Neural progenitor cell (in vitro differentiated cells): Measurements from ENCODE around the gene TMEM123. TPM values are rescaled to one million over a fixed set of nuclear protein-coding genes. Genes with fewer than 3 reads are reported as not detected.

Experiments used
- DNase-seq: peaks from one replicate; pipeline ENCODE4 v3.0.0-alpha.2; 2016; ENCODE audit warnings: low spot score
- H2AFZ ChIP-seq: fragments of 200-600 bp; sonication (generic); replicated peaks from 2 replicates; pipeline ENCODE4 v1.6.1; 2016; ENCODE audit warnings: antibody characterized with exemption
- H3F3A ChIP-seq: fragments of 200-600 bp; sonication (generic); 2 replicates; pipeline ENCODE4 v1.6.1; 2016; ENCODE audit warnings: antibody characterized with exemption, low read depth
- H3K27ac ChIP-seq: fragments of 200-600 bp; sonication (generic); 2 replicates; pipeline ENCODE4 v1.5.1; 2016; ENCODE audit warnings: mild to moderate bottlenecking
- H3K27me3 ChIP-seq: fragments of 200-600 bp; sonication (generic); 2 replicates; pipeline ENCODE4 v1.6.1; 2016; ENCODE audit warnings: mild to moderate bottlenecking, moderate library complexity
- H3K36me3 ChIP-seq: fragments of 200-600 bp; sonication (generic); 2 replicates; pipeline ENCODE4 v1.5.1; 2016
- H3K4me1 ChIP-seq: fragments of 200-600 bp; sonication (generic); 2 replicates; pipeline ENCODE4 v1.6.1; 2016; ENCODE audit warnings: mixed run types
- H3K4me2 ChIP-seq: fragments of 200-600 bp; sonication (generic); 2 replicates; pipeline ENCODE4 v1.6.1; 2016
- H3K4me3 ChIP-seq: fragments of 200-600 bp; sonication (generic); 2 replicates; pipeline ENCODE4 v1.5.1; 2016
- H3K79me2 ChIP-seq: fragments of 200-600 bp; sonication (generic); 2 replicates; pipeline ENCODE4 v1.6.1; 2016; ENCODE audit warnings: low read depth
- H3K9ac ChIP-seq: fragments of 200-600 bp; sonication (generic); 2 replicates; pipeline ENCODE4 v1.6.1; 2016
- H3K9me3 ChIP-seq: fragments of 200-600 bp; sonication (generic); 2 replicates; pipeline ENCODE4 v1.5.1; 2016; ENCODE audit warnings: low read depth
- H4K20me1 ChIP-seq: fragments of 200-600 bp; sonication (generic); 2 replicates; pipeline ENCODE4 v1.6.1; 2016; ENCODE audit warnings: low read depth
- H3K27ac Mint-ChIP-seq: 3 replicates; pipeline ENCODE4 v1.8.0; 2021; ENCODE audit warnings: mixed read lengths
- H3K27me3 Mint-ChIP-seq: 2 replicates; pipeline ENCODE4 v1.8.0; 2022; ENCODE audit warnings: low read depth, mild to moderate bottlenecking, inconsistent platforms, moderate library complexity, mixed read lengths; ENCODE audit not compliant: insufficient read depth
- H3K36me3 Mint-ChIP-seq: 3 replicates; pipeline ENCODE4 v1.8.0; 2021; ENCODE audit warnings: mixed read lengths
- H3K4me1 Mint-ChIP-seq: 3 replicates; pipeline ENCODE4 v1.8.0; 2021; ENCODE audit warnings: mixed read lengths
- H3K4me3 Mint-ChIP-seq: 3 replicates; pipeline ENCODE4 v1.8.0; 2021; ENCODE audit warnings: mild to moderate bottlenecking, moderate library complexity, mixed read lengths
- H3K9me3 Mint-ChIP-seq: 3 replicates; pipeline ENCODE4 v1.8.0; 2020; ENCODE audit warnings: mixed read lengths
- CTCF ChIP-seq: fragments of 200-600 bp; sonication (generic); IDR thresholded peaks from 2 replicates; pipeline ENCODE4 v1.5.1; 2017; ENCODE audit warnings: antibody characterized with exemption, mild to moderate bottlenecking
- EZH2 ChIP-seq: fragments of 200-600 bp; sonication (generic); IDR thresholded peaks from 2 replicates; pipeline ENCODE4 v1.6.1; 2017; ENCODE audit warnings: antibody characterized with exemption, mild to moderate bottlenecking, moderate library complexity
- EZH2phosphoT487 ChIP-seq: fragments of 200-600 bp; sonication (generic); IDR thresholded peaks from 2 replicates; pipeline ENCODE4 v1.6.1; 2017; ENCODE audit warnings: antibody characterized with exemption
- total RNA-seq: library from RNA; depleted of rRNA; stranded (reverse); fragments of >200 nt; gene quantifications from 2 replicates; pipeline ENCODE4 v1.2.3, GENCODE V29; 2015; ENCODE audit warnings: low replicate concordance

The TMEM123 gene
- total RNA-seq, 1 donor from 2014 or later: 230 TPM

- Histone ChIP-seq H3K4me3 (no peak overlapping the region), H3K4me1 (no peaks in the 10 kb centered on the region), H3K4me2 (no peak overlapping the region), H3K27me3 (no peaks in the 10 kb centered on the region), H3K27ac (no peak overlapping the region), H3F3A (peaks cover 8% of the 10 kb centered on the region), H3K9ac (no peak overlapping the region), H4K20me1 (no peaks in the 10 kb centered on the region), H3K79me2 (no peaks in the 10 kb centered on the region), H3K9me3 (no peaks in the 10 kb centered on the region), H3K36me3 (no peaks in the 10 kb centered on the region), H2AFZ (no peak overlapping the region)
- no peaks in the 10 kb centered on the region for H3K9me3 Mint-ChIP-seq
- H3K27ac Mint-ChIP-seq: no peak overlapping the region
- peak; percentile 79 for DNase-seq
- H3K4me1 Mint-ChIP-seq: no peaks in the 10 kb centered on the region
- no peak overlapping the region for H3K4me3 Mint-ChIP-seq
- H3K36me3 Mint-ChIP-seq: peaks cover 25% of the 10 kb centered on the region
- H3K27me3 Mint-ChIP-seq: no peaks in the 10 kb centered on the region
- no peak for TF ChIP-seq EZH2phosphoT487
- no peak for TF ChIP-seq EZH2
- TF ChIP-seq CTCF: peak; percentile 87
Observed at GRCh38 chr11:102390667-102391465, 61.7 kb downstream of the TMEM123 start.

DNA sequence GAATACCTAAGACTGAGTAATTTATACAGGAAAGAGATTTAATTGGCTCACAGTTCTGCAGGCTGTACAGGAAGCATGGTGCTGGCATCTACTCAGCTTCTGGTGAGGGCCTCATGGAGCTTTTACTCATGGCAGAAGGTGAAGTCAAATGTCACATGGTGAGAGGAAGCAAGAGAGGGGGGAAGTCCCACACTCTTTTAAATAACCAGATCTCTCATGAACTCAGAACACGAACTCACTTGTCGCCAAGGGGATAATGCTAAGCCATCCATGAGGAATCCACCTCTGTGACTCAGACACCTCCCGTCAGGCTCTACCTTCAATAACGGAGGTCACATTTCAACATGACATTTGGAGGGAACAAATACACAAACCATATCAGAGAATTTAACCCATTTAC lies 63.3 kb downstream of the TMEM123 start:
- H3K27ac Mint-ChIP-seq: no peak overlapping the region
- no peak overlapping the region for H3K4me2 ChIP-seq

DNA sequence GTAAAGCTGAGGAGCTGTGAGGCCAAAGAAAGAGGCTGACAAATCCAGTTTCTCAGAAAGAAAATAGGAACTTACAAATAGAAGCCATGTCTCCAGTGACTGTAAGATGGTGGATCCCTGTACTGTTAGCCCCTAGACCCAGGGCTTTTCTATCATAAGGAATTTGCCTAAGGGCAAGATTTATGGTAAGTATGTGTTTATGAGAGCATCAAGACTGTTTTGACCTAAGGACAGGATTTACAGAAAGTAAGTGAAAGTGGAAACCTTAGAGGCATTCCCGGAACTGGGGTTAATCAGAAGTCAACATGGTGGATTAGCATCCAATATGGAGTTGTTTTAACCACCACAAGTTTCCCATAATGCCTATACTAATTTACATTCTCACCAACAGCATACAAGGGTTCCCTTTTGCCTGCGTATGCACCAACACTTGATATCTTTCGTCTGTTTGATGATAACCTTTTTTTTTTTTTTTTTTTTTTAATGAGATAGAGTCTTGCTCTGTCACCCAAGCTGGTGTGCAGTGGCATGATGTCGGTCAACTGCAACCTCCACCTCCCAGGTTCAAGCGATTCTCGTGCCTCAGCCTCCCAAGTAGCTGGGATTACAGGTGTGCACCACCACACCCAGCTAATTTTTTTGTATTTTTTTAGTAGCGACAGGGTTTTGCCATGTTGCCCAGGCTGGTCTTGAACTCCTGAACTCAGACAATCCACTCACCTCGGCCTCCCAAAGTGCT lies 65.4 kb downstream of the TMEM123 start:
- H3K36me3 ChIP-seq: no peaks in the 10 kb centered on the region
- no peak overlapping the region for H3K9ac ChIP-seq
- H2AFZ ChIP-seq: no peak overlapping the region
- H3K9me3 ChIP-seq: no peaks in the 10 kb centered on the region
- peaks cover 3% of the 10 kb centered on the region for H3K4me1 ChIP-seq
- Mint-ChIP-seq H3K27ac (no peak overlapping the region), H3K9me3 (no peaks in the 10 kb centered on the region), H3K4me1 (peaks cover 4% of the 10 kb centered on the region), H3K4me3 (no peak overlapping the region), H3K36me3 (peaks cover 23% of the 10 kb centered on the region), H3K27me3 (no peaks in the 10 kb centered on the region)
- no peak for DNase-seq
- no peak overlapping the region for H3K4me2 ChIP-seq
- no peak overlapping the region for H3K27ac ChIP-seq
- H3F3A ChIP-seq: peaks cover 8% of the 10 kb centered on the region
- H4K20me1 ChIP-seq: no peaks in the 10 kb centered on the region
- H3K4me3 ChIP-seq: no peak overlapping the region
- no peak for TF ChIP-seq EZH2
- TF ChIP-seq EZH2phosphoT487: no peak
- TF ChIP-seq CTCF: no peak
- H3K79me2 ChIP-seq: no peaks in the 10 kb centered on the region
- H3K27me3 ChIP-seq: no peaks in the 10 kb centered on the region

More for the DNA sequence above, 63.3 kb downstream of the TMEM123 start:
- H3K4me1 ChIP-seq: peaks cover 3% of the 10 kb centered on the region
- H2AFZ ChIP-seq: no peak overlapping the region
- no peaks in the 10 kb centered on the region for H3K27me3 ChIP-seq
- no peaks in the 10 kb centered on the region for H4K20me1 ChIP-seq
- no peaks in the 10 kb centered on the region for H3K79me2 ChIP-seq
- H3F3A ChIP-seq: peaks cover 8% of the 10 kb centered on the region
- H3K4me3 Mint-ChIP-seq: no peak overlapping the region
- no peak overlapping the region for H3K4me3 ChIP-seq
- no peak overlapping the region for H3K9ac ChIP-seq
- no peak overlapping the region for H3K27ac ChIP-seq
- no peaks in the 10 kb centered on the region for H3K9me3 Mint-ChIP-seq
- no peaks in the 10 kb centered on the region for H3K9me3 ChIP-seq
- peaks cover 4% of the 10 kb centered on the region for H3K4me1 Mint-ChIP-seq
- no peaks in the 10 kb centered on the region for H3K27me3 Mint-ChIP-seq
- TF ChIP-seq EZH2phosphoT487 (no peak), EZH2 (no peak), CTCF (no peak)
- peaks cover 29% of the 10 kb centered on the region for H3K36me3 Mint-ChIP-seq
- no peak for DNase-seq
- no peaks in the 10 kb centered on the region for H3K36me3 ChIP-seq
